Liver (tissue), 9 donors: Measurements from ENCODE around the gene P4HB. TPM values are rescaled to one million over a fixed set of nuclear protein-coding genes. Genes with fewer than 3 reads are reported as not detected.

Experiments
- DNase-seq: peaks from one replicate; pipeline ENCODE4 v3.0.0-alpha.2; 2017; ENCODE audit warnings: low spot score
- H3K27ac ChIP-seq, 2 donors: one replicate each; pipeline ENCODE4 v1.7.0; 2013; ENCODE audit warnings: inconsistent platforms in 2 of 2, low read length in 2 of 2, control low read depth in 1 of 2, low read depth in 1 of 2, mild to moderate bottlenecking in 1 of 2
- H3K27me3 ChIP-seq, 4 donors: one replicate each; pipeline versions ENCODE4 v1.6.1 to v1.7.0; 2013; ENCODE audit warnings: low read length in 3 of 4, inconsistent platforms in 1 of 4, mild to moderate bottlenecking in 1 of 4, moderate library complexity in 1 of 4; ENCODE audit not compliant: control insufficient read depth in 4 of 4, insufficient read depth in 4 of 4
- H3K36me3 ChIP-seq, 4 donors: one replicate each; pipeline versions ENCODE4 v1.6.1 to v1.7.0; 2013; ENCODE audit warnings: low read length in 3 of 4, mild to moderate bottlenecking in 3 of 4, low read depth in 1 of 4, moderate library complexity in 1 of 4; ENCODE audit not compliant: control insufficient read depth in 4 of 4, insufficient read depth in 3 of 4
- H3K4me1 ChIP-seq, 4 donors: one replicate each; pipeline versions ENCODE4 v1.6.1 to v1.7.0; 2013; ENCODE audit warnings: low read length in 3 of 4, mild to moderate bottlenecking in 3 of 4, moderate library complexity in 1 of 4; ENCODE audit not compliant: control insufficient read depth in 4 of 4, insufficient read depth in 4 of 4
- H3K4me3 ChIP-seq, 3 donors: one replicate each; pipeline versions ENCODE4 v1.6.1 to v1.7.0; 2013; ENCODE audit warnings: low read length in 3 of 3, control low read depth in 1 of 3, low read depth in 1 of 3, mild to moderate bottlenecking in 1 of 3
- H3K9ac ChIP-seq, 2 donors: one replicate each; pipeline ENCODE4 v1.7.0; 2013; ENCODE audit warnings: low read length in 2 of 2, mild to moderate bottlenecking in 2 of 2, moderate library complexity in 2 of 2, control low read depth in 1 of 2, low read depth in 1 of 2
- H3K9me3 ChIP-seq, 4 donors: one replicate each; pipeline versions ENCODE4 v1.6.1 to v1.7.0; 2013; ENCODE audit warnings: low read length in 3 of 4; ENCODE audit not compliant: control insufficient read depth in 4 of 4
- FOXA1 ChIP-seq: IDR thresholded peaks from 2 replicates; pipeline ENCODE4 v1.6.1; 2016; ENCODE audit warnings: antibody characterized with exemption
- FOXA2 ChIP-seq: IDR thresholded peaks from 2 replicates; pipeline ENCODE4 v1.6.1; 2016; ENCODE audit warnings: antibody characterized with exemption
- GABPA ChIP-seq, 2 donors: IDR thresholded peaks in 1 of 2; conservative IDR thresholded peaks in 1 of 2; 2 replicates each; pipeline ENCODE4 v1.6.1; 2016; ENCODE audit warnings: antibody characterized with exemption in 2 of 2, mild to moderate bottlenecking in 1 of 2, moderate library complexity in 1 of 2
- HNF4A ChIP-seq, 2 donors: conservative IDR thresholded peaks; 2 replicates each; pipeline ENCODE4 v1.6.1; 2016; ENCODE audit warnings: antibody characterized with exemption in 2 of 2, mild to moderate bottlenecking in 2 of 2
- HNF4G ChIP-seq: IDR thresholded peaks from 2 replicates; pipeline ENCODE4 v1.6.1; 2016; ENCODE audit warnings: antibody characterized with exemption
- JUND ChIP-seq, 2 donors: IDR thresholded peaks; 2 replicates each; pipeline ENCODE4 v1.6.1; 2016; ENCODE audit warnings: antibody characterized with exemption in 2 of 2
- NR2F2 ChIP-seq: IDR thresholded peaks from 2 replicates; pipeline ENCODE4 v1.6.1; 2016; ENCODE audit warnings: antibody characterized with exemption
- RAD21 ChIP-seq, 2 donors: IDR thresholded peaks; 2 replicates each; pipeline ENCODE4 v1.6.1; 2016; ENCODE audit warnings: antibody characterized with exemption in 2 of 2, mild to moderate bottlenecking in 2 of 2
- REST ChIP-seq: IDR thresholded peaks from 2 replicates; pipeline ENCODE4 v1.6.1; 2016; ENCODE audit warnings: antibody characterized with exemption, mild to moderate bottlenecking
- SP1 ChIP-seq: IDR thresholded peaks from 2 replicates; pipeline ENCODE4 v1.6.1; 2018; ENCODE audit warnings: antibody characterized with exemption, mild to moderate bottlenecking
- TAF1 ChIP-seq: conservative IDR thresholded peaks from 2 replicates; pipeline ENCODE4 v1.6.1; 2016; ENCODE audit warnings: antibody characterized with exemption, mild to moderate bottlenecking
- ZBTB33 ChIP-seq: IDR thresholded peaks from 2 replicates; pipeline ENCODE4 v1.6.1; 2016; ENCODE audit warnings: antibody characterized with exemption
- WGBS: extraction: QIAGEN DNeasy Blood & Tissue Kit; methylation state at CpG from one replicate; pipeline ENCODE4 v1.1.7; 2013; 5-methylcytosine and 5-hydroxymethylcytosine counted together
- polyA plus RNA-seq, 2 donors: library from polyadenylated mRNA; stranded (reverse) in 1 of 2; unstranded in 1 of 2; fragments of 200-250 nt in 1 of 2; fragments of >200 nt in 1 of 2; fragmentation: Nextera tagmentation in 1 of 2; extraction: Ambion mirVana in 1 of 2; gene quantifications; one replicate each; pipeline versions ENCODE4 v1.2.1 to v1.2.3, GENCODE V29; 2013 to 2015
- total RNA-seq, 2 donors: library from RNA; depleted of rRNA; stranded (reverse); fragments of >200 nt; gene quantifications; one replicate each; pipeline ENCODE4 v1.2.3, GENCODE V29; 2014
- donor health status: healthy.
- donor health status: healthy.
- donor health status: healthy.
- donor health status: healthy.
- donor health status: healthy.

P4HB gene
- total and polyA plus RNA-seq, 4 donors = 1,000 to 3,361 (median 1,576) TPM

- Histone ChIP-seq H3K27me3 (no peaks in the 10 kb centered on the region), H3K9ac (no peak overlapping the region), H3K4me3 (no peak overlapping the region), H3K4me1 (peaks cover 6 to 24% (median 19%) of the 10 kb centered on the region in 4 donors), H3K27ac (no peak overlapping the region), H3K9me3 (no peaks in the 10 kb centered on the region), H3K36me3 (peaks cover 9 to 45% (median 22%) of the 10 kb centered on the region in 4 donors)
- no peak for DNase-seq
- TF ChIP-seq FOXA2 (no peak), HNF4G (no peak), RAD21 (IDR thresholded peaks at IDR 0.05) (no peak), HNF4A (conservative IDR thresholded peaks at IDR 0.05) (no peak), ZBTB33 (no peak), SP1 (no peak), GABPA (IDR thresholded peaks at IDR 0.05 in 1 of 2, conservative IDR thresholded peaks at IDR 0.05 in 1 of 2) (no peak), REST (no peak)
- 96% methylated on average over 44 of the region's 44 CpGs for WGBS
Observed at GRCh38 chr17:81888105-81888987, 28.0 kb upstream of the P4HB start.

GRCh38 chr17:81885869-81886548 lies 25.7 kb upstream of the P4HB start:
- no peak overlapping the region for H3K27ac ChIP-seq
- no peak overlapping the region for H3K9ac ChIP-seq
- TF ChIP-seq GABPA (IDR thresholded peaks at IDR 0.05 in 1 of 2, conservative IDR thresholded peaks at IDR 0.05 in 1 of 2) (no peak), SP1 (no peak), NR2F2 (no peak), TAF1 (no peak), JUND (IDR thresholded peaks at IDR 0.05) (no peak), FOXA1 (no peak)
- 94% methylated on average over 11 of the region's 11 CpGs for WGBS
- DNase-seq = no peak
- peaks cover 9 to 45% (median 23%) of the 10 kb centered on the region in 4 donors for H3K36me3 ChIP-seq
- H3K9me3 ChIP-seq = no peaks in the 10 kb centered on the region
- no peaks in the 10 kb centered on the region for H3K27me3 ChIP-seq
- H3K4me3 ChIP-seq = no peak overlapping the region
- peaks cover 3 to 15% (median 13%) of the 10 kb centered on the region in 4 donors for H3K4me1 ChIP-seq
